Ovary (tissue), 9 donors: ENCODE results near the gene GTF3C6. TPM values are rescaled to one million over a fixed set of nuclear protein-coding genes. Genes with fewer than 3 reads are reported as not detected.

ENCODE experiments used
- DNase-seq, 5 donors: peaks; one replicate each; pipeline ENCODE4 v3.0.0-alpha.2; 2019 to 2020
- H3K27ac ChIP-seq, 2 donors: fragments of 200-600 bp; one replicate each; pipeline versions ENCODE4 v1.5.1 to v1.8.0; 2019 to 2022
- H3K27me3 ChIP-seq: fragments of 200-600 bp; one replicate; pipeline ENCODE4 v1.8.0; 2022
- H3K36me3 ChIP-seq: fragments of 200-600 bp; sonication (generic); one replicate; pipeline ENCODE4 v1.5.1; 2019
- H3K4me1 ChIP-seq: one replicate; pipeline ENCODE4 v1.8.1; 2013; ENCODE audit warnings: mild to moderate bottlenecking, moderate library complexity; ENCODE audit not compliant: insufficient read depth
- H3K4me3 ChIP-seq: fragments of 200-600 bp; sonication (generic); one replicate; pipeline ENCODE4 v1.5.1; 2017
- H3K9me3 ChIP-seq, 2 donors: fragments of 200-600 bp in 1 of 2; sonication (generic) in 1 of 2; one replicate each; pipeline versions ENCODE4 v1.5.1 to v1.8.1; 2013 to 2019; ENCODE audit warnings: mild to moderate bottlenecking in 1 of 2, moderate library complexity in 1 of 2
- EP300 ChIP-seq: sonication (generic); formaldehyde crosslinking; IDR thresholded peaks from one replicate; pipeline ENCODE4 v1.6.1; 2017; ENCODE audit warnings: antibody characterized with exemption
- POLR2A ChIP-seq: fragments of 450-650 bp; IDR thresholded peaks from one replicate; pipeline ENCODE4 v1.6.1; 2017; ENCODE audit warnings: antibody characterized with exemption, mild to moderate bottlenecking, moderate library complexity
- WGBS, 3 donors: extraction: QIAGEN DNeasy Blood & Tissue Kit in 1 of 3; methylation state at CpG; one replicate each; pipeline versions ENCODE4 v1.1.5 to v1.1.7; 2013 to 2017; 5-methylcytosine and 5-hydroxymethylcytosine counted together
- intact Hi-C, 4 donors: fragments of 100-400 bp; cut with DNase I; formaldehyde crosslinking; loops; one replicate each; pipeline versions ENCODE4 v1.11.0 to v1.15.1; 2022 to 2023
- polyA plus RNA-seq, 2 donors: library from polyadenylated mRNA; stranded (reverse); fragments of 200-250 nt in 1 of 2; fragments of 350-450 nt in 1 of 2; fragmentation: Illumina TruSeq in 1 of 2; extraction: RNeasy Lipid Tissue Mini Kit (QIAGEN cat#74804) in 1 of 2; gene quantifications; one replicate each; pipeline ENCODE4 v1.2.3, GENCODE V29; 2013 to 2014
- total RNA-seq, 7 donors: library from RNA; depleted of rRNA in 2 of 7; stranded (reverse); fragments of >200 nt in 2 of 7; fragmentation: NEBNext Ultra II Directional in 3 of 7; extraction: Animal tissue kit (Norgen Biotek cat#: 25700) in 3 of 7; gene quantifications; one replicate each; pipeline versions ENCODE4 v1.1.0 to v1.2.4, GENCODE V29; 2016 to 2023
- TF ChIP-seq, protein P1 (sequence below), 3 donors: fragments of 450-650 bp in 2 of 3; fragments of 200-600 bp in 1 of 3; IDR thresholded peaks; one replicate each; pipeline versions ENCODE4 v1.5.1 to v1.8.0; 2016 to 2022; ENCODE audit warnings: antibody characterized with exemption in 3 of 3, mild to moderate bottlenecking in 1 of 3
- donor health status: DM: no; HTN: no; CAD: no; lungs with moderate emphysema.
- donor health status: DM: no; HTN: no; CAD: no.
- donor health status: Bipolar disorder and iron deficiency.
- donor health status: DM: yes; HTN: yes; CAD: no.
- donor health status: DM: no; HTN: no; CAD: no.
- donor health status: DM: yes; HTN: yes; CAD: no.

The GTF3C6 gene
- total and polyA plus RNA-seq, 9 donors, result 16.5 to 83.9 (median 47.8) TPM

DNA sequence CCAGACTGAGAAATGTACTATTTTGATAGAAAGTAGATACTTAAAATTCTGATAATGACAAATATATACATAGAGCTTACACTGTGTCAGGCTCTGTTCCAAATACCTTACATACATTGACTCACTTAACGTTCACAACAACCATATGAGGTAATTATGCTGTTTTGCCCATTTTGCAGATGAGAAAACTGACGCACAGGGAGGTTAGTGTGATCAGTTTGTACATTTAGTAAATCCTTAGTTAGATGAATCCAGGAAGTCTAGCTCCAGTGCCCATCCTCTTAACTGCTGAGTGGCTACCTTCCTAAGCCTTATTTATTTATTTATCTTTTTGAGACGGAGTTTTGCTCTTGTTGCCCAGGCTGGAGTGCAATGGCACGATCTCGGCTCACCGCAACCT lies 23.3 kb upstream of the GTF3C6 start:
- DNase-seq, result no peak
- intact Hi-C loops, result loop anchor here in 1 of 4 donors (10.0 kb wide), 1 partner anchor 400 kb away; no protein-coding TSS in a partner anchor
- 89 to 93% (median 90%) methylated on average over 6 of the region's 6 CpGs for WGBS, 3 donors
- Histone ChIP-seq H3K9me3 (no peaks in the 10 kb centered on the region), H3K27me3 (no peaks in the 10 kb centered on the region), H3K27ac (no peak overlapping the region), H3K4me3 (no peak overlapping the region), H3K4me1 (no peaks in the 10 kb centered on the region), H3K36me3 (no peaks in the 10 kb centered on the region)
- TF ChIP-seq POLR2A, result no peak
- TF ChIP-seq EP300, result no peak
- TF ChIP-seq, protein P1, sequence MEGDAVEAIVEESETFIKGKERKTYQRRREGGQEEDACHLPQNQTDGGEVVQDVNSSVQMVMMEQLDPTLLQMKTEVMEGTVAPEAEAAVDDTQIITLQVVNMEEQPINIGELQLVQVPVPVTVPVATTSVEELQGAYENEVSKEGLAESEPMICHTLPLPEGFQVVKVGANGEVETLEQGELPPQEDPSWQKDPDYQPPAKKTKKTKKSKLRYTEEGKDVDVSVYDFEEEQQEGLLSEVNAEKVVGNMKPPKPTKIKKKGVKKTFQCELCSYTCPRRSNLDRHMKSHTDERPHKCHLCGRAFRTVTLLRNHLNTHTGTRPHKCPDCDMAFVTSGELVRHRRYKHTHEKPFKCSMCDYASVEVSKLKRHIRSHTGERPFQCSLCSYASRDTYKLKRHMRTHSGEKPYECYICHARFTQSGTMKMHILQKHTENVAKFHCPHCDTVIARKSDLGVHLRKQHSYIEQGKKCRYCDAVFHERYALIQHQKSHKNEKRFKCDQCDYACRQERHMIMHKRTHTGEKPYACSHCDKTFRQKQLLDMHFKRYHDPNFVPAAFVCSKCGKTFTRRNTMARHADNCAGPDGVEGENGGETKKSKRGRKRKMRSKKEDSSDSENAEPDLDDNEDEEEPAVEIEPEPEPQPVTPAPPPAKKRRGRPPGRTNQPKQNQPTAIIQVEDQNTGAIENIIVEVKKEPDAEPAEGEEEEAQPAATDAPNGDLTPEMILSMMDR (IDR thresholded peaks at IDR 0.05), result no peak

DNA sequence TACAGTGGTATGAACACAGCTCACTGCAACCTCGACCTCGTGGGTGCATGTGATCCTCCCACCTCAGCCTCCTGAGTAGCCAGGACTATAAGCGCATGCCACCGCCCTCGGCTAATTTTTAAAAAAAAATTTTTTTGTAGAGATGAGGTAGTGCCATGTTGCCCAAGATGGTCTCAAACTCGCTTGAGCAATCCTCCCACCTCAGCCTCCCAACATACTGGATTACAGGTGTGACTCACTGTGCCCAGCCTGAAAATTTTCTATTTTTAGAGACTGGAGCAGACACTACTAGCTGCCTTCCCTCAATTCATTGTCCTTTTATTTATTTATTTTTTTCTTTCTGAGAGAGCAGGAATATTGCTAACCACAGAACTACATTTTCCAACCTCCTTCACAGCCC lies 20.3 kb upstream of the GTF3C6 start:
- intact Hi-C loops, result loop anchor here in 1 of 4 donors (10.0 kb wide), 1 partner anchor 403 kb away; no protein-coding TSS in a partner anchor
- no peaks in the 10 kb centered on the region for H3K36me3 ChIP-seq
- H3K27ac ChIP-seq, result no peak overlapping the region
- no peak overlapping the region for H3K4me3 ChIP-seq
- DNase-seq, result no peak
- H3K9me3 ChIP-seq, result no peaks in the 10 kb centered on the region
- TF ChIP-seq, protein P1 (IDR thresholded peaks at IDR 0.05), result no peak
- TF ChIP-seq POLR2A (no peak), EP300 (no peak)
- H3K4me1 ChIP-seq, result no peaks in the 10 kb centered on the region
- 92 to 96% (median 94%) methylated on average over 6 of the region's 6 CpGs for WGBS, 3 donors
- H3K27me3 ChIP-seq, result no peaks in the 10 kb centered on the region

DNA sequence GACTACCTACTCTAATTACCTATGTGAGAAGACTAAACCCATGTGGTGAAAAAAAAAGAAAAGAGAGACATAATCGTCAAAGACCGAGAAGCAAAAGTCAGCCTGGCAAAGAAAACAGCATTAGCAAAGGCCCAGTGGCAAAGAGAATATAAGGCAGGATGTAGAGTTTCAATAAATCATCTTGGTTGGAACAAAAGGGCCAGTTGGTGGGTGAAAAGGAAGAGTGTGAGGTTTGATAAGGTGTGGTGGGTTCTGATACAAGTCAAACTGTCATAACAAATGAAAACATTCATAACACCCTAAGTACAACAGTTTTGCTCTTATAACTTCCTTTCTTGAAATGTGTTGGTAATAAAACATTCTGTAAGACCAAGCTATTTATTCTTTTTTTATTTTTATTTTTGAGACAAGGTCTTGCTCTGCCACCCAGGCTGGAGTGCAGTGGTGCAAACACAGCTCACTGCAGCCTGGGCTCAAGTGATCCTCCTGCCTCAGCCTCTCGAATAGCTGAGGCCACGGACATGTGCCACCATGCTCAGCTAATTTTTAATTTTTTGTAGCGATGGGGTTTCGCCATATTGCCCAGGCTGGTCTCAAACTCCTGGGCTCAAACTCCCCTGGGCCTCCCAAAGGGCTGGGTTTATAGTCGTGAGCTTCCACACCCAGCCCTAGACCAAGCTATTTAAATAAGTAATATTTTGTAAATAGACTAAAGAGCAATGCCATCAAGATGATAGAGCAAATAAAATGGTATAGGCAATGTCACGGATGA lies 18.9 kb upstream of the GTF3C6 start:
- intact Hi-C loops, result loop anchor here in 3 of 4 donors (10.0 kb wide), 3 partner anchors 265 to 415 kb away; no protein-coding TSS in a partner anchor
- Histone ChIP-seq H3K27me3 (no peaks in the 10 kb centered on the region), H3K27ac (no peak overlapping the region), H3K4me1 (no peaks in the 10 kb centered on the region), H3K4me3 (no peak overlapping the region), H3K9me3 (no peaks in the 10 kb centered on the region), H3K36me3 (no peaks in the 10 kb centered on the region)
- TF ChIP-seq EP300, result no peak
- TF ChIP-seq, protein P1 (IDR thresholded peaks at IDR 0.05), result no peak
- TF ChIP-seq POLR2A, result no peak
- 89 to 90% (median 90%) methylated on average over 8 of the region's 8 CpGs for whole genome bisulfite sequencing, 3 donors
- DNase-seq, result no peak

DNA sequence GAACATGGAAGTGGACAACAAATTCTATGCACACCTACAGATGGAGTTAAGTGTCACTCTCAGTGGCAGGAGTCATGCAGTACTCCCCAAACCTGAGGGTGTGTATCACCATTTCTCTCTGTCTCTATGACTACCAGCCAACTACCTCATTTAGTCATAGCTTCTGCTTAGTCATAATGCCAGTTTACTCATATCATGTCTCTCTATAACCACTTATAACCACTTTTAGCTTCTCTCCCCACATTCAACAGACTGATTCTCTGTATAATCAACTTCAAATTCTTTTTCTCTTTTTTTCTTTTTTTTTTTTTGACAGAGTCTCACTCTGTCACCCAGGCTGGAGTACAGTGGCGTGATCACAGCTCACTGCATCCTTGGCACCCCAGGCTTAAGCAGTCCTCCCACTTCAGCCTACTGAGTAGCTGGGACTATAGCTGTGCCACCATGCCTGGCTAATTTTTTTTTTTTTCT lies 13.8 kb upstream of the GTF3C6 start:
- Histone ChIP-seq H3K4me3 (no peak overlapping the region), H3K9me3 (no peaks in the 10 kb centered on the region), H3K27me3 (no peaks in the 10 kb centered on the region), H3K4me1 (no peaks in the 10 kb centered on the region), H3K27ac (no peak overlapping the region), H3K36me3 (no peaks in the 10 kb centered on the region)
- whole genome bisulfite sequencing, 3 donors, result 93 to 100% (median 93%) methylated on average over 1 of the region's 1 CpG
- no peak for TF ChIP-seq POLR2A
- no peak for TF ChIP-seq EP300
- TF ChIP-seq, protein P1 (IDR thresholded peaks at IDR 0.05), result no peak
- intact Hi-C loops, result loop anchor here in 2 of 4 donors (5.0 to 10.0 kb wide), 4 partner anchors 262 to 420 kb away; no protein-coding TSS in a partner anchor
- DNase-seq, result no peak
